Activated T-cell treated with anti-CD3 and anti-CD28 coated beads, Interleukin-2, amount 50 U/mL, for 4 hours (primary cell): Measurements from ENCODE around the gene SRP54. TPM values are rescaled to one million over a fixed set of nuclear protein-coding genes. Genes with fewer than 3 reads are reported as not detected.

ENCODE experiments used
- ATAC-seq, 2 donors: fragments of 200-7000 bp; cut with Tn5 transposase; one replicate each; pipeline ENCODE4 v1.10.0; 2021
- DNase-seq: peaks from one replicate; pipeline ENCODE4 v3.0.0-alpha.2; 2020
- H3K27me3 Mint-ChIP-seq: one replicate; pipeline ENCODE4 v1.8.0; 2021; ENCODE audit warnings: low read depth, mixed read lengths
- H3K36me3 Mint-ChIP-seq: one replicate; pipeline ENCODE4 v1.8.0; 2022; ENCODE audit warnings: mixed read lengths; ENCODE audit not compliant: insufficient read depth
- H3K4me1 Mint-ChIP-seq: one replicate; pipeline ENCODE4 v1.8.0; 2021; ENCODE audit warnings: low read depth, mixed read lengths
- H3K4me3 Mint-ChIP-seq: one replicate; pipeline ENCODE4 v1.8.0; 2021; ENCODE audit warnings: mild to moderate bottlenecking, moderate library complexity, mixed read lengths
- H3K9me3 Mint-ChIP-seq: one replicate; pipeline ENCODE4 v1.8.0; 2021; ENCODE audit warnings: mixed read lengths
- total RNA-seq, 3 donors: library from RNA; stranded (reverse); gene quantifications; one replicate each; pipeline ENCODE4 v1.2.1, GENCODE V29; 2021

The SRP54 gene
- total RNA-seq, 3 donors from 2014 or later, result 63.2 to 85.4 (median 74.5) TPM

- Mint-ChIP-seq H3K36me3 (peaks cover 17% of the 10 kb centered on the region), H3K4me1 (peaks cover 16% of the 10 kb centered on the region), H3K4me3 (no peak overlapping the region), H3K9me3 (no peaks in the 10 kb centered on the region), H3K27me3 (no peaks in the 10 kb centered on the region)
- ATAC-seq, result no peak
- DNase-seq, result no peak
Observed at GRCh38 chr14:34970665-34971064, 12.1 kb upstream of the SRP54 start.

- DNase-seq (no peak), ATAC-seq (no peak)
- Mint-ChIP-seq H3K36me3 (peaks cover 18% of the 10 kb centered on the region), H3K4me1 (peaks cover 18% of the 10 kb centered on the region), H3K4me3 (no peak overlapping the region), H3K27me3 (no peaks in the 10 kb centered on the region), H3K9me3 (no peaks in the 10 kb centered on the region)
Observed at GRCh38 chr14:34971381-34971780, 11.4 kb upstream of the SRP54 start.

GRCh38 chr14:34971801-34972200, 11.0 kb upstream of the SRP54 start:
- peaks cover 21% of the 10 kb centered on the region for H3K4me1 Mint-ChIP-seq

GRCh38 chr14:34978444-34978843, 4.3 kb upstream of the SRP54 start:
- H3K4me3 Mint-ChIP-seq, result no peak overlapping the region
- peaks cover 14% of the 10 kb centered on the region for H3K4me1 Mint-ChIP-seq
- ATAC-seq (no peak), DNase-seq (no peak)
- no peaks in the 10 kb centered on the region for H3K27me3 Mint-ChIP-seq
- no peaks in the 10 kb centered on the region for H3K9me3 Mint-ChIP-seq
- H3K36me3 Mint-ChIP-seq, result peaks cover 2% of the 10 kb centered on the region

More at GRCh38 chr14:34971801-34972200, 11.0 kb upstream of the SRP54 start:
- no peak overlapping the region for H3K4me3 Mint-ChIP-seq
- DNase-seq (no peak), ATAC-seq (no peak)
- H3K27me3 Mint-ChIP-seq, result no peaks in the 10 kb centered on the region
- no peaks in the 10 kb centered on the region for H3K9me3 Mint-ChIP-seq
- H3K36me3 Mint-ChIP-seq, result peaks cover 15% of the 10 kb centered on the region

- Mint-ChIP-seq H3K36me3 (peaks cover 13% of the 10 kb centered on the region), H3K4me1 (peaks cover 11% of the 10 kb centered on the region), H3K4me3 (no peak overlapping the region), H3K27me3 (no peaks in the 10 kb centered on the region), H3K9me3 (no peaks in the 10 kb centered on the region)
- ATAC-seq, result no peak
- DNase-seq, result no peak
Observed at GRCh38 chr14:34980337-34980900, 2.4 kb upstream of the SRP54 start.

GRCh38 chr14:34981743-34982420, 910 bp upstream of the SRP54 start:
- DNase-seq, result peak; percentile 12
- peaks cover 7% of the 10 kb centered on the region for H3K4me1 Mint-ChIP-seq

GRCh38 chr14:34983148-34983760, 462 bp downstream of the SRP54 start:
- peak; percentile 11 to 12 for ATAC-seq
- no peak for DNase-seq

More at GRCh38 chr14:34981743-34982420, 910 bp upstream of the SRP54 start:
- H3K9me3 Mint-ChIP-seq, result no peaks in the 10 kb centered on the region
- H3K4me3 Mint-ChIP-seq, result no peak overlapping the region
- H3K27me3 Mint-ChIP-seq, result no peaks in the 10 kb centered on the region
- peaks cover 14% of the 10 kb centered on the region for H3K36me3 Mint-ChIP-seq
- ATAC-seq, result peak; percentile 2 to 7

GRCh38 chr14:34983786-34984185, 994 bp downstream of the SRP54 start:
- Mint-ChIP-seq H3K27me3 (no peaks in the 10 kb centered on the region), H3K9me3 (no peaks in the 10 kb centered on the region), H3K36me3 (peaks cover 14% of the 10 kb centered on the region), H3K4me1 (peaks cover 14% of the 10 kb centered on the region), H3K4me3 (no peak overlapping the region)
- DNase-seq, result no peak
- ATAC-seq, result no peak

More at GRCh38 chr14:34983148-34983760, 462 bp downstream of the SRP54 start:
- H3K9me3 Mint-ChIP-seq, result no peaks in the 10 kb centered on the region
- no peak overlapping the region for H3K4me3 Mint-ChIP-seq
- peaks cover 14% of the 10 kb centered on the region for H3K36me3 Mint-ChIP-seq
- H3K27me3 Mint-ChIP-seq, result no peaks in the 10 kb centered on the region
- H3K4me1 Mint-ChIP-seq, result peaks cover 12% of the 10 kb centered on the region

GRCh38 chr14:34985740-34986139, 2.9 kb downstream of the SRP54 start:
- Mint-ChIP-seq H3K4me1 (peaks cover 24% of the 10 kb centered on the region), H3K36me3 (peaks cover 14% of the 10 kb centered on the region), H3K27me3 (no peaks in the 10 kb centered on the region), H3K4me3 (no peak overlapping the region), H3K9me3 (no peaks in the 10 kb centered on the region)
- DNase-seq (no peak), ATAC-seq (no peak)

GRCh38 chr14:34987180-34987579, 4.4 kb downstream of the SRP54 start:
- H3K4me3 Mint-ChIP-seq, result no peak overlapping the region
- DNase-seq (no peak), ATAC-seq (no peak)
- peaks cover 34% of the 10 kb centered on the region for H3K4me1 Mint-ChIP-seq
- no peaks in the 10 kb centered on the region for H3K27me3 Mint-ChIP-seq
- peaks cover 14% of the 10 kb centered on the region for H3K36me3 Mint-ChIP-seq
- H3K9me3 Mint-ChIP-seq, result no peaks in the 10 kb centered on the region

- peaks cover 6% of the 10 kb centered on the region for H3K36me3 Mint-ChIP-seq
- ATAC-seq (no peak), DNase-seq (no peak)
- H3K27me3 Mint-ChIP-seq, result no peaks in the 10 kb centered on the region
- no peaks in the 10 kb centered on the region for H3K9me3 Mint-ChIP-seq
- peaks cover 44% of the 10 kb centered on the region for H3K4me1 Mint-ChIP-seq
- H3K4me3 Mint-ChIP-seq, result no peak overlapping the region
Observed at GRCh38 chr14:34989762-34990161, 7.0 kb downstream of the SRP54 start.

- Mint-ChIP-seq H3K36me3 (peaks cover 3% of the 10 kb centered on the region), H3K9me3 (no peaks in the 10 kb centered on the region), H3K4me3 (no peak overlapping the region), H3K4me1 (peaks cover 42% of the 10 kb centered on the region), H3K27me3 (no peaks in the 10 kb centered on the region)
- no peak for DNase-seq
- ATAC-seq, result no peak
Observed at GRCh38 chr14:34993426-34993825, 10.6 kb downstream of the SRP54 start.

GRCh38 chr14:34994668-34995067, 11.9 kb downstream of the SRP54 start:
- Mint-ChIP-seq H3K9me3 (no peaks in the 10 kb centered on the region), H3K4me1 (peaks cover 32% of the 10 kb centered on the region), H3K36me3 (peaks cover 3% of the 10 kb centered on the region), H3K27me3 (no peaks in the 10 kb centered on the region), H3K4me3 (no peak overlapping the region)
- DNase-seq (no peak), ATAC-seq (no peak)

- Mint-ChIP-seq H3K4me3 (no peak overlapping the region), H3K9me3 (no peaks in the 10 kb centered on the region), H3K27me3 (no peaks in the 10 kb centered on the region), H3K36me3 (peaks cover 10% of the 10 kb centered on the region), H3K4me1 (peaks cover 13% of the 10 kb centered on the region)
- no peak for DNase-seq
- no peak for ATAC-seq
Observed at GRCh38 chr14:34997762-34998161, 15.0 kb downstream of the SRP54 start.

- no peak for DNase-seq
- H3K27me3 Mint-ChIP-seq, result no peaks in the 10 kb centered on the region
- ATAC-seq, result no peak
- H3K4me1 Mint-ChIP-seq, result peaks cover 7% of the 10 kb centered on the region
- H3K4me3 Mint-ChIP-seq, result no peak overlapping the region
- no peaks in the 10 kb centered on the region for H3K9me3 Mint-ChIP-seq
- H3K36me3 Mint-ChIP-seq, result peaks cover 14% of the 10 kb centered on the region
Observed at GRCh38 chr14:34999500-34999899, 16.7 kb downstream of the SRP54 start.
